OCI-LY1 (cell line): ENCODE data around the gene ENDOG.
"Not testable (repeated sequence)": the region's sequence is repeated elsewhere in the genome, so short reads cannot be mapped to it uniquely, and the experiment has no call there.

Experiments
- H2AFZ ChIP-seq: fragments of 200-600 bp; sonication (generic), shearing (Covaris generic); 2 replicates; pipeline ENCODE4 v1.6.0; 2014; ENCODE audit warnings: antibody characterized with exemption, mild to moderate bottlenecking, low read length
- H3F3A ChIP-seq: fragments of 200-600 bp; sonication (generic), shearing (Covaris generic); 2 replicates; pipeline ENCODE4 v1.6.0; 2014; ENCODE audit warnings: mild to moderate bottlenecking, antibody characterized with exemption, low read length, moderate library complexity; ENCODE audit not compliant: insufficient read depth
- H3K27ac ChIP-seq: fragments of 200-600 bp; sonication (generic); 2 replicates; pipeline ENCODE4 v1.5.1; 2014; ENCODE audit warnings: low read length, mixed run types, mild to moderate bottlenecking, low read depth; ENCODE audit not compliant: poor library complexity, severe bottlenecking
- H3K27me3 ChIP-seq: fragments of 200-600 bp; sonication (generic); 2 replicates; pipeline ENCODE4 v1.6.0; 2014; ENCODE audit warnings: antibody characterized with exemption, mild to moderate bottlenecking, low read length, moderate library complexity; ENCODE audit not compliant: insufficient read depth
- H3K36me3 ChIP-seq: fragments of 200-600 bp; sonication (generic); 2 replicates; pipeline ENCODE4 v1.6.1; 2014; ENCODE audit warnings: mild to moderate bottlenecking, antibody characterized with exemption, low read length, moderate library complexity, mixed read lengths; ENCODE audit not compliant: insufficient read depth
- H3K4me1 ChIP-seq: fragments of 200-600 bp; sonication (generic); 2 replicates; pipeline ENCODE4 v1.5.1; 2014; ENCODE audit warnings: mild to moderate bottlenecking, low read length, moderate library complexity; ENCODE audit not compliant: insufficient read depth, severe bottlenecking
- H3K4me2 ChIP-seq: fragments of 200-600 bp; sonication (generic), shearing (Covaris generic); 2 replicates; pipeline ENCODE4 v1.6.1; 2014; ENCODE audit warnings: low read length
- H3K4me3 ChIP-seq: fragments of 200-600 bp; sonication (generic); 2 replicates; pipeline ENCODE4 v1.5.1; 2014; ENCODE audit warnings: low read length, low read depth, mild to moderate bottlenecking, mixed read lengths; ENCODE audit not compliant: poor library complexity, severe bottlenecking
- H3K79me2 ChIP-seq: fragments of 200-600 bp; shearing (Covaris generic); 2 replicates; pipeline ENCODE4 v1.6.1; 2016; ENCODE audit warnings: mixed run types, low read length, mixed read lengths; ENCODE audit not compliant: insufficient read depth
- H3K9ac ChIP-seq: fragments of 200-600 bp; sonication (generic), shearing (Covaris generic); 2 replicates; pipeline ENCODE4 v1.6.1; 2014; ENCODE audit warnings: mild to moderate bottlenecking, low read length, mixed read lengths
- H3K9me2 ChIP-seq: fragments of 200-600 bp; sonication (generic), shearing (Covaris generic); 2 replicates; pipeline ENCODE4 v1.6.1; 2014; ENCODE audit warnings: low read depth, mild to moderate bottlenecking, low read length, mixed read lengths
- H3K9me3 ChIP-seq: fragments of 200-600 bp; shearing (Covaris generic); 2 replicates; pipeline ENCODE4 v1.6.1; 2014; ENCODE audit warnings: low read length, mixed read lengths
- H4K20me1 ChIP-seq: fragments of 200-600 bp; sonication (generic), shearing (Covaris generic); 2 replicates; pipeline ENCODE4 v1.6.0; 2016; ENCODE audit warnings: mild to moderate bottlenecking, low read length; ENCODE audit not compliant: insufficient read depth
- EZH2 ChIP-seq: fragments of 200-600 bp; sonication (generic), shearing (Covaris generic); IDR thresholded peaks from 2 replicates; pipeline ENCODE4 v1.8.0; 2017; ENCODE audit warnings: borderline replicate concordance, mixed run types, mild to moderate bottlenecking, antibody characterized with exemption, low read length, moderate library complexity, mixed read lengths
- TF ChIP-seq, protein P1 (sequence below): fragments of 200-600 bp; sonication (generic), shearing (Covaris generic); IDR thresholded peaks from 2 replicates; pipeline ENCODE4 v1.5.1; 2017; ENCODE audit warnings: mild to moderate bottlenecking, antibody characterized with exemption, low read length, moderate library complexity, mixed read lengths

ENDOG gene

DNA sequence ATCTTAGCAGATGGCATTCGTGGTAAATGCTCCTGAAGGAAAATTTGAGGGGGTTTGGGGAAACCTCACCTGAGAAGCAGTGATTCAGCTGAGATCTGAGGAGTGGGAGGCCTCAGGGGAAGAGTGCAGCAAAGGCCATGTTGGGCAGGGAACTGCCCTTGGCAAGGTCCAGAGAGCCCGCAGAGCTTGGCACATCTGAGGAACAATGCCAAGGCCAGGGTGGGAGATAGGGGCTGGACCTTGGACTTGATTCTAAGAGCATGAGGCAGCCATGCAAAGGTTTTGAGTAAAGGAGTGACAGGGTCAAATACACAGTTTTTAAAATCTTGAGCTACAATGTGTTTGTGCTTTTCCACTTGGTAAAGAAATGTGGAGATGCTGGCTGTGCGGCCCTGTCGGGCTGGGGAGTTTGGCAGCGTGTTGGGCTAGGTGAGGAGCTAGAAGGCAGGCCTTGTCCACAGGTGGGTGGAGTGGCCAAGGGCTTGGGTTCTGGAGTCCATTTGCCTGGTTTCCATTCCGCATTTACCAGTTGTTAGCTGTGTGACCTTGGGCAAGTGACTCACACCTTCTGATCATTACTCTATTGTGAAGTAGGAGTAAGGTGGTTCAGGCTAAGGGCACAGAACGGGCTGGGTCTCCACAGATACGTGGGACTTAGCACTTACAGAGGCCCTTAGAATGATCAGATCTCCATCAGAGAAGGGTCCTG lies 25.2 kb upstream of the ENDOG start:
- no peak overlapping the region for H3K4me2 ChIP-seq
- H3K79me2 ChIP-seq = 0 out of 2 replicates have a peak, but pooled peaks cover under 1% of the 10 kb centered on the region
- H3K27ac ChIP-seq = no peak overlapping the region
- no peak overlapping the region for H2AFZ ChIP-seq
- peaks cover 5% of the 10 kb centered on the region for H3K4me1 ChIP-seq
- H3K4me3 ChIP-seq = no peak overlapping the region
- no peaks in the 10 kb centered on the region for H4K20me1 ChIP-seq
- no peaks in the 10 kb centered on the region for H3F3A ChIP-seq
- TF ChIP-seq EZH2 = no peak
- peaks cover 58% of the 10 kb centered on the region for H3K36me3 ChIP-seq
- H3K27me3 ChIP-seq = no peaks in the 10 kb centered on the region
- no peaks in the 10 kb centered on the region for H3K9me3 ChIP-seq
- H3K9me2 ChIP-seq = no peaks in the 10 kb centered on the region
- H3K9ac ChIP-seq = no peak overlapping the region

DNA sequence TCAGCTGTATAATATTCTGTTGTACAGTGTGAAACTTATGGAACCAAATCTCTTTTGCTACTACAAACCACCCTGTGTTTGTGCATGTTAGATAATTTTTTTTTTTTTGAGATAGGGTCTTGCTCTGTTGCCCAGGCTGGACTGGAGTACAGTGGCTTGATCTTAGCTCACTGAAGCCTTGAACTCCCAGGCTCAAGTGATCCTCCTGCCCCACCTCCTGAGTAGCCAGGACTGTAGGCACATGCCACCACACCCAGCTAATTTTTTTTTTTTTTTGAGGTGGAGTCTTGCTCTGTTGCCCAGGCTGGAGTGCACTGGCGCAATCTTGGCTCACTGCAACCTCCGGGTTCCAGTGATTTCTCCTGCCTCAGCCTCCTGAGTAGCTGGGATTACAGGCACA lies 23.3 kb upstream of the ENDOG start:
- H3K36me3 ChIP-seq = peaks cover 70% of the 10 kb centered on the region
- not testable (repeated sequence) for H3K9me2 ChIP-seq, H2AFZ ChIP-seq, H3K4me1 ChIP-seq, H4K20me1 ChIP-seq, H3K27me3 ChIP-seq, H3K4me3 ChIP-seq, H3K4me2 ChIP-seq, H3K9me3 ChIP-seq, H3K27ac ChIP-seq, H3F3A ChIP-seq, H3K9ac ChIP-seq, H3K79me2 ChIP-seq

DNA sequence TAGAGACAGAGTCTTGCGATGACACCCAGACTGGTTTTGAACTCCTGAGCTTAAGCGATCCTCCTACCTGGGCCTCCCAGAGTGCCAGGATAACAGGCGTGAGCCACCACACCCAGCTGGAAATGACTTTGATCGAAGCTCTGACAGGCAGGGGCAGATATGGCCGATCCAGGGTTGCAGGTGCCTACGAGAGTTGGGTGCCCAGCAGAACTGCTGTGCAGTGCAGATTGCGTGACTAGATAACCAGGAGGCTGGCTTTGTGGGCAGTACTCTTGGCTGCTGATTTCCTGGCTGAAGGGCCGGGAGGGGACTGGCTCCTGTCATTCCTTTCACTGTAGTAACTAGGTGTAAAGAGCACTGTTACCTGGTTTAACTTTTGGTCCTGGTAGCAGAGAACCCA lies 19.4 kb upstream of the ENDOG start:
- Histone ChIP-seq H3K36me3 (peaks cover 73% of the 10 kb centered on the region), H4K20me1 (no peaks in the 10 kb centered on the region), H3F3A (no peaks in the 10 kb centered on the region), H3K4me2 (no peak overlapping the region), H3K9me3 (no peaks in the 10 kb centered on the region), H3K4me3 (no peak overlapping the region), H3K79me2 (no peaks in the 10 kb centered on the region), H3K9ac (no peak overlapping the region), H2AFZ (no peak overlapping the region), H3K27ac (no peak overlapping the region), H3K9me2 (no peaks in the 10 kb centered on the region), H3K4me1 (no peaks in the 10 kb centered on the region), H3K27me3 (no peaks in the 10 kb centered on the region)
- TF ChIP-seq, protein P1, sequence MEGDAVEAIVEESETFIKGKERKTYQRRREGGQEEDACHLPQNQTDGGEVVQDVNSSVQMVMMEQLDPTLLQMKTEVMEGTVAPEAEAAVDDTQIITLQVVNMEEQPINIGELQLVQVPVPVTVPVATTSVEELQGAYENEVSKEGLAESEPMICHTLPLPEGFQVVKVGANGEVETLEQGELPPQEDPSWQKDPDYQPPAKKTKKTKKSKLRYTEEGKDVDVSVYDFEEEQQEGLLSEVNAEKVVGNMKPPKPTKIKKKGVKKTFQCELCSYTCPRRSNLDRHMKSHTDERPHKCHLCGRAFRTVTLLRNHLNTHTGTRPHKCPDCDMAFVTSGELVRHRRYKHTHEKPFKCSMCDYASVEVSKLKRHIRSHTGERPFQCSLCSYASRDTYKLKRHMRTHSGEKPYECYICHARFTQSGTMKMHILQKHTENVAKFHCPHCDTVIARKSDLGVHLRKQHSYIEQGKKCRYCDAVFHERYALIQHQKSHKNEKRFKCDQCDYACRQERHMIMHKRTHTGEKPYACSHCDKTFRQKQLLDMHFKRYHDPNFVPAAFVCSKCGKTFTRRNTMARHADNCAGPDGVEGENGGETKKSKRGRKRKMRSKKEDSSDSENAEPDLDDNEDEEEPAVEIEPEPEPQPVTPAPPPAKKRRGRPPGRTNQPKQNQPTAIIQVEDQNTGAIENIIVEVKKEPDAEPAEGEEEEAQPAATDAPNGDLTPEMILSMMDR = no peak
- TF ChIP-seq EZH2 = no peak

DNA sequence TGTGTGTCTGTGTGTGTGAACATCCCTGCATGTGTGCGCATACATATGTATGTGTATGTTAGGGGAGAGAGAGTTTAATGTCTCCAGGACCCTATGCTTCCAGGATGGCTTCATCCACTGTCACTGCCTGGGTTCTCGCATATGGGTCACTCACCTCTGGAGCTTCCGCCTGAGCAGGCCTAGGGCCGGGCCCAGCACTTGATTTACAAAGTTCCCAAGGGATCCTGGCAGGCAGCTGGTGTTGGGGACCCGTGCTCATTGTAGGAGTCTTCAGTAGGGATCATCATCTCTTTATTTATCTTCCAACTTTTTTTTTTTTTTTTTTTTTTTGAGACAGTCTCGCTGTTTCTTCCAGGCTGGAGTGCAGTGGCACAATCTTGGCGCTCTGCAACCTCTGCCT lies 18.2 kb upstream of the ENDOG start:
- Histone ChIP-seq H3K27me3 (no peaks in the 10 kb centered on the region), H3K4me1 (no peaks in the 10 kb centered on the region), H3K4me3 (no peak overlapping the region), H3K4me2 (no peak overlapping the region), H3K9ac (no peak overlapping the region), H3K27ac (no peak overlapping the region), H2AFZ (no peak overlapping the region), H4K20me1 (no peaks in the 10 kb centered on the region), H3K36me3 (peaks cover 66% of the 10 kb centered on the region), H3K79me2 (no peaks in the 10 kb centered on the region), H3F3A (no peaks in the 10 kb centered on the region), H3K9me3 (no peaks in the 10 kb centered on the region), H3K9me2 (no peaks in the 10 kb centered on the region)
- TF ChIP-seq EZH2 = no peak
- TF ChIP-seq, protein P1 = no peak
